CD4-positive, alpha-beta T cell (primary cell): Measurements from ENCODE around the gene SSBP3. TPM values are rescaled to one million over a fixed set of nuclear protein-coding genes. Genes with fewer than 3 reads are reported as not detected.
"Not testable (repeated sequence)": the region's sequence is repeated elsewhere in the genome, so short reads cannot be mapped to it uniquely, and the experiment has no call there.

Experiments used
- ATAC-seq: fragments of 200-7000 bp; cut with Tn5 transposase; one replicate; pipeline ENCODE4 v1.10.0; 2022; ENCODE audit warnings: mild to moderate bottlenecking; ENCODE audit not compliant: poor library complexity
- CTCF ChIA-PET: fragments of 350-600 bp; sonication (Branson Sonifier 250); formaldehyde crosslinking; loops from one replicate; lab custom pipeline; 2021; ENCODE audit warnings: antibody characterized with exemption, inconsistent platforms; lab: Charles Lee
- POLR2A ChIA-PET: fragments of 350-600 bp; sonication (Branson Sonifier 250); formaldehyde crosslinking; loops from one replicate; lab custom pipeline; 2021; ENCODE audit warnings: antibody characterized with exemption, inconsistent platforms; lab: Charles Lee
- DNase-seq, 14 experiments: peaks; one replicate each; pipeline ENCODE4 v3.0.0-alpha.2; 2013 to 2020; ENCODE audit warnings: mixed read lengths in 2 of 14
- H3K27ac ChIP-seq, 2 donors: one replicate each; pipeline versions ENCODE4 v1.5.1 to v1.7.0; 2013; ENCODE audit warnings: low read length in 2 of 2, low read depth in 1 of 2, mild to moderate bottlenecking in 1 of 2
- H3K27me3 ChIP-seq, 2 experiments: 1 replicate in 1 of 2; 2 replicates in 1 of 2; pipeline versions ENCODE4 v1.6.1 to v1.7.0; 2013; ENCODE audit warnings: low read length in 2 of 2, control low read depth in 1 of 2, mild to moderate bottlenecking in 1 of 2, moderate library complexity in 1 of 2; ENCODE audit not compliant: insufficient read depth in 2 of 2, control insufficient read depth in 1 of 2
- H3K36me3 ChIP-seq: one replicate; pipeline ENCODE4 v1.6.1; 2013; ENCODE audit warnings: low read length, control low read depth; ENCODE audit not compliant: insufficient read depth
- H3K4me1 ChIP-seq: one replicate; pipeline ENCODE4 v1.6.1; 2013; ENCODE audit warnings: low read length, control low read depth; ENCODE audit not compliant: insufficient read depth
- H3K4me3 ChIP-seq: one replicate; pipeline ENCODE4 v1.5.1; 2013; ENCODE audit warnings: mild to moderate bottlenecking, low read length, moderate library complexity
- H3K9me3 ChIP-seq, 2 experiments: 1 replicate in 1 of 2; 2 replicates in 1 of 2; pipeline versions ENCODE4 v1.6.1 to v1.7.0; 2013; ENCODE audit warnings: low read length in 2 of 2, mild to moderate bottlenecking in 2 of 2, control low read depth in 1 of 2, moderate library complexity in 1 of 2; ENCODE audit not compliant: control insufficient read depth in 1 of 2, insufficient read depth in 1 of 2
- H3K27ac Mint-ChIP-seq: one replicate; pipeline ENCODE4 v1.8.0; 2020; ENCODE audit warnings: mixed read lengths
- H3K27me3 Mint-ChIP-seq: one replicate; pipeline ENCODE4 v1.8.0; 2021; ENCODE audit warnings: mixed read lengths
- H3K36me3 Mint-ChIP-seq: one replicate; pipeline ENCODE4 v1.8.0; 2021; ENCODE audit warnings: low read depth, mixed read lengths
- H3K4me1 Mint-ChIP-seq: one replicate; pipeline ENCODE4 v1.8.0; 2021; ENCODE audit warnings: low read depth, mixed read lengths
- H3K4me3 Mint-ChIP-seq: one replicate; pipeline ENCODE4 v1.8.0; 2020; ENCODE audit warnings: mild to moderate bottlenecking, mixed read lengths
- H3K9me3 Mint-ChIP-seq: one replicate; pipeline ENCODE4 v1.8.0; 2020; ENCODE audit warnings: mixed read lengths
- intact Hi-C, 2 experiments: fragments of 100-400 bp; cut with DNase I in 1 of 2; cut with micrococcal nuclease in 1 of 2; formaldehyde crosslinking; loops; one replicate each; pipeline versions ENCODE4 v1.15.1 to v1.9.0; 2023 to 2025; cut with DNase I, micrococcal nuclease
- total RNA-seq, 174 experiments: library from RNA in 2 of 174; stranded (reverse) in 2 of 174; gene quantifications; one replicate each; pipeline ENCODE4 v1.2.3 and lab custom pipeline; 2021 to 2026
- TF ChIP-seq, protein P1 (sequence below): fragments of 200-600 bp; IDR thresholded peaks from one replicate; pipeline ENCODE4 v1.8.0; 2022; ENCODE audit warnings: antibody characterized with exemption, mild to moderate bottlenecking

The SSBP3 gene
- total RNA-seq, 2 experiments from 2014 or later: 50.6 to 52.4 TPM

GRCh38 chr1:54238353-54239034 lies 167.7 kb downstream of the SSBP3 start:
- H3K9me3 ChIP-seq: no peaks in the 10 kb centered on the region
- no peaks in the 10 kb centered on the region for H3K9me3 Mint-ChIP-seq
- ATAC-seq: no peak

DNA sequence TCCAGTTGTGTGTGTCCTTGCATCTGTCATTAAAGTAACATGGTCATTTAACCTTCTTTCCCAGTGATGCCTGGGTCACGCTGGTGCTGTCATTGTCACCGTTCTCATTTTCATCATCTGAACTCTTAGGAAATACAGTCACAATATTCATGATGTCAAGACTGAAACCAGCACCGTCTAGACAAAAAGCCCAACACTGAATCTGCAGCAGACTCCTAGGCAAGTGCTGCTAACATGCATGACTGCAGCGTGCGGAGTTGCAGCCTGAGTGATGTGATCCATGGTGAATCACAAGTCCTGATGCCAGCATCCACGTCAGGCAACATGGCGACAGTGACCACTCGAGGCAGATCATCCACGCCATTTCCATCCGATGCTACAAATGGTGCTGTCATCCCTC lies 168.6 kb downstream of the SSBP3 start:
- ATAC-seq: no peak
- Histone ChIP-seq H3K4me1 (no peaks in the 10 kb centered on the region), H3K36me3 (peaks cover 51% of the 10 kb centered on the region), H3K9me3 (no peaks in the 10 kb centered on the region), H3K27ac (no peak overlapping the region), H3K27me3 (no peaks in the 10 kb centered on the region), H3K4me3 (no peak overlapping the region)
- H3K9me3 Mint-ChIP-seq: no peaks in the 10 kb centered on the region
- H3K27me3 Mint-ChIP-seq: no peaks in the 10 kb centered on the region
- ChIA-PET POLR2A (no interaction called here), CTCF (no interaction called here)
- H3K4me3 Mint-ChIP-seq: no peak overlapping the region
- peaks cover 50% of the 10 kb centered on the region for H3K36me3 Mint-ChIP-seq
- TF ChIP-seq, protein P1, sequence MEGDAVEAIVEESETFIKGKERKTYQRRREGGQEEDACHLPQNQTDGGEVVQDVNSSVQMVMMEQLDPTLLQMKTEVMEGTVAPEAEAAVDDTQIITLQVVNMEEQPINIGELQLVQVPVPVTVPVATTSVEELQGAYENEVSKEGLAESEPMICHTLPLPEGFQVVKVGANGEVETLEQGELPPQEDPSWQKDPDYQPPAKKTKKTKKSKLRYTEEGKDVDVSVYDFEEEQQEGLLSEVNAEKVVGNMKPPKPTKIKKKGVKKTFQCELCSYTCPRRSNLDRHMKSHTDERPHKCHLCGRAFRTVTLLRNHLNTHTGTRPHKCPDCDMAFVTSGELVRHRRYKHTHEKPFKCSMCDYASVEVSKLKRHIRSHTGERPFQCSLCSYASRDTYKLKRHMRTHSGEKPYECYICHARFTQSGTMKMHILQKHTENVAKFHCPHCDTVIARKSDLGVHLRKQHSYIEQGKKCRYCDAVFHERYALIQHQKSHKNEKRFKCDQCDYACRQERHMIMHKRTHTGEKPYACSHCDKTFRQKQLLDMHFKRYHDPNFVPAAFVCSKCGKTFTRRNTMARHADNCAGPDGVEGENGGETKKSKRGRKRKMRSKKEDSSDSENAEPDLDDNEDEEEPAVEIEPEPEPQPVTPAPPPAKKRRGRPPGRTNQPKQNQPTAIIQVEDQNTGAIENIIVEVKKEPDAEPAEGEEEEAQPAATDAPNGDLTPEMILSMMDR: no peak
- H3K27ac Mint-ChIP-seq: no peak overlapping the region
- no peaks in the 10 kb centered on the region for H3K4me1 Mint-ChIP-seq
- intact Hi-C loops: no loop called here
- no peak for DNase-seq

More at GRCh38 chr1:54238353-54239034, 167.7 kb downstream of the SSBP3 start:
- H3K4me1 ChIP-seq: no peaks in the 10 kb centered on the region
- ChIA-PET CTCF (no interaction called here), POLR2A (no interaction called here)
- TF ChIP-seq, protein P1: no peak
- no peaks in the 10 kb centered on the region for H3K4me1 Mint-ChIP-seq
- intact Hi-C loops: no loop called here
- H3K27ac Mint-ChIP-seq: no peak overlapping the region
- peaks cover 57% of the 10 kb centered on the region for H3K36me3 ChIP-seq
- no peaks in the 10 kb centered on the region for H3K27me3 Mint-ChIP-seq
- H3K4me3 Mint-ChIP-seq: no peak overlapping the region
- no peak overlapping the region for H3K4me3 ChIP-seq
- peaks cover 57% of the 10 kb centered on the region for H3K36me3 Mint-ChIP-seq
- DNase-seq: peak in 2 of 14 experiments; percentile 40 to 53
- H3K27me3 ChIP-seq: no peaks in the 10 kb centered on the region
- no peak overlapping the region for H3K27ac ChIP-seq

DNA sequence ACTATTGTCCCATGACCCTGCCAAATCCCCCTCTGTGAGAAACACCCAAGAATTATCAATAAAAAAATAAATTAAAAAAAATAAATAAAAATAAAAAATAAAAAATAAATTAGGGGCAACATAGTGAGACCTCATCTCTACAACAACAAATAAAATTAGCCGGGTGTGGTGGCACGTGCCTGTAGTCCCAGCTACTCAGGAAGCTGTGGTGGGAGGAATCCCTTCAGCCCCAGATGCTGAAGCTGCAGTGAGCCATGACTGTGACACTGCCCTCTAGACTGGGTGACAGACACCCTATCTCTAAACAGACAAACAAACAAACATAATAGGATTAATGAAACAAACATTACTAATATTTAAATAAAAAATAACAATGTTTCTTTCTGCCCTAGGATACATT lies 171.9 kb downstream of the SSBP3 start:
- Histone ChIP-seq H3K4me1 (peaks cover 5% of the 10 kb centered on the region), H3K4me3 (no peak overlapping the region), H3K27ac (no peak overlapping the region), H3K27me3 (no peaks in the 10 kb centered on the region), H3K36me3 (peaks cover 30% of the 10 kb centered on the region), H3K9me3 (no peaks in the 10 kb centered on the region)
- DNase-seq: no peak
- TF ChIP-seq, protein P1: no peak
- peaks cover 41% of the 10 kb centered on the region for H3K36me3 Mint-ChIP-seq
- ChIA-PET CTCF (interaction anchor here (0.7 kb wide), 1 partner anchor 49 kb away, joined by 3 read pairs; no protein-coding TSS in a partner anchor), POLR2A (no interaction called here)
- peaks cover 12% of the 10 kb centered on the region for H3K4me1 Mint-ChIP-seq
- H3K4me3 Mint-ChIP-seq: no peak overlapping the region
- H3K27ac Mint-ChIP-seq: no peak overlapping the region
- H3K27me3 Mint-ChIP-seq: no peaks in the 10 kb centered on the region
- H3K9me3 Mint-ChIP-seq: no peaks in the 10 kb centered on the region
- intact Hi-C loops: no loop called here
- ATAC-seq: no peak

DNA sequence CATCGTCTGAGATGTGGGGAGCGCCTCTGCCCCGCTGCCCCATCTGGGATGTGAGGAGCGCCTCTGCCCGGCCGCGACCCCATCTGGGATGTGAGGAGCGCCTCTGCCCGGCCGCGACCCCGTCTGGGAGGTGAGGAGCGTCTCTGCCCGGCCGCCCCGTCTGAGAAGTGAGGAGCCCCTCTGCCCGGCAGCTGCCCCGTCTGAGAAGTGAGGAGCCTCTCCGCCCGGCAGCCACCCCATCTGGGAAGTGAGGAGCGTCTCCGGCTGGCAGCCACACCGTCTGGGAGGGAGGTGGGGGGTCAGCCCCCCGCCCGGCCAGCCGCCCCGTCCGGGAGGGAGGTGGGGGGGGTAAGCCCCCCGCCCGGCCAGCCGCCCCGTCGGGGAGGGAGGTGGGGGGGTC lies 173.0 kb downstream of the SSBP3 start:
- H3K4me3 ChIP-seq, DNase-seq, intact Hi-C loops, POLR2A ChIA-PET, H3K27ac ChIP-seq, ATAC-seq, CTCF ChIA-PET, H3K27me3 Mint-ChIP-seq, H3K27me3 ChIP-seq, H3K4me3 Mint-ChIP-seq, H3K27ac Mint-ChIP-seq, H3K9me3 ChIP-seq, H3K4me1 ChIP-seq, H3K9me3 Mint-ChIP-seq: not testable (repeated sequence)
- H3K4me1 Mint-ChIP-seq: peaks cover 12% of the 10 kb centered on the region
- peaks cover 26% of the 10 kb centered on the region for H3K36me3 ChIP-seq
- H3K36me3 Mint-ChIP-seq: peaks cover 42% of the 10 kb centered on the region
